ENCODE data around the gene TRAF5.
A peak's percentile ranks its signal among the peaks of the same experiment; 100 is the strongest.
"Not testable (repeated sequence)": the region's sequence is repeated elsewhere in the genome, so short reads cannot be mapped to it uniquely, and the experiment has no call there.

Gene TRAF5

GRCh38 chr1:211411639-211412038, 85.0 kb downstream of the TRAF5 start:
- no peak for DNase-seq (ENCODE audit: low read depth)

GRCh38 chr1:211415700-211416099, 89.1 kb downstream of the TRAF5 start:
- TF ChIP-seq CTCF (IDR thresholded peaks at IDR 0.05; ENCODE audit: low read length, missing control alignments), result no peak
- no peak overlapping the region for H3K4me3 ChIP-seq (replicated peaks; ENCODE audit: low read depth, low read length)
- no peak for DNase-seq (ENCODE audit: low read depth)

More at GRCh38 chr1:211411639-211412038, 85.0 kb downstream of the TRAF5 start:
- TF ChIP-seq CTCF (IDR thresholded peaks at IDR 0.05; ENCODE audit: low read length, missing control alignments), result no peak
- no peak overlapping the region for H3K4me3 ChIP-seq (replicated peaks; ENCODE audit: low read depth, low read length)

- peak; percentile 8 for DNase-seq (ENCODE audit: low read depth)
Observed at GRCh38 chr1:211416246-211416627, 89.6 kb downstream of the TRAF5 start.

GRCh38 chr1:211416628-211417323, 90.1 kb downstream of the TRAF5 start:
- DNase-seq (ENCODE audit: low read depth), result peak; percentile 49
- peak overlapping the region; percentile 10 for H3K4me3 ChIP-seq (replicated peaks; ENCODE audit: low read depth, low read length)

More at GRCh38 chr1:211416246-211416627, 89.6 kb downstream of the TRAF5 start:
- not testable (repeated sequence) for H3K4me3 ChIP-seq (replicated peaks; ENCODE audit: low read depth, low read length)

- H3K4me3 ChIP-seq (replicated peaks; ENCODE audit: low read depth, low read length), result no peak overlapping the region
- DNase-seq (ENCODE audit: low read depth), result peak; percentile 8
- TF ChIP-seq CTCF (IDR thresholded peaks at IDR 0.05; ENCODE audit: low read length, missing control alignments), result no peak
Observed at GRCh38 chr1:211420389-211420788, 93.8 kb downstream of the TRAF5 start.

- no peak for TF ChIP-seq CTCF (IDR thresholded peaks at IDR 0.05; ENCODE audit: low read length, missing control alignments)
- no peak overlapping the region for H3K4me3 ChIP-seq (replicated peaks; ENCODE audit: low read depth, low read length)
- DNase-seq (ENCODE audit: low read depth), result no peak
Observed at GRCh38 chr1:211420845-211421454, 94.3 kb downstream of the TRAF5 start.

GRCh38 chr1:211424018-211424417, 97.4 kb downstream of the TRAF5 start:
- no peak for DNase-seq (ENCODE audit: low read depth)
- TF ChIP-seq CTCF (IDR thresholded peaks at IDR 0.05; ENCODE audit: low read length, missing control alignments), result no peak

More at GRCh38 chr1:211424018-211424417, 97.4 kb downstream of the TRAF5 start:
- no peak overlapping the region for H3K4me3 ChIP-seq (replicated peaks; ENCODE audit: low read depth, low read length)
